H1 (cell line): Measurements from ENCODE around the gene BEST3. TPM values are rescaled to one million over a fixed set of nuclear protein-coding genes. Genes with fewer than 3 reads are reported as not detected.

Experiments
- CTCF ChIA-PET: fragments of 300-600 bp; sonication (Branson Sonifier 250); formaldehyde crosslinking; loops from one replicate; lab custom pipeline; 2021; ENCODE audit not compliant: partially characterized antibody; lab: Charles Lee
- POLR2A ChIA-PET: fragments of 300-600 bp; sonication (Branson Sonifier 250); formaldehyde crosslinking; loops from one replicate; lab custom pipeline; 2021; ENCODE audit warnings: inconsistent platforms; ENCODE audit not compliant: partially characterized antibody; lab: Charles Lee
- DNase-seq, 2 experiments: peaks; one replicate each; pipeline versions ENCODE4 v3.0.0 to v3.0.0-alpha.2; 2010 to 2022; ENCODE audit warnings: low spot score in 2 of 2, low read depth in 1 of 2, mixed read lengths in 1 of 2
- FAIRE-seq: peaks from 2 replicates; lab custom pipeline; 2011; peaks lifted over from hg19 to GRCh38; lab: Jason Lieb, UNC
- H2AFZ ChIP-seq: 2 replicates; pipeline ENCODE4 v1.8.1; 2012; ENCODE audit warnings: low read length, inconsistent platforms
- H2AK5ac ChIP-seq: 2 replicates; pipeline ENCODE4 v1.6.1; 2013; ENCODE audit warnings: low read depth, low read length
- H2BK120ac ChIP-seq: replicated peaks from 2 replicates; pipeline ENCODE3; 2013; ENCODE audit warnings: low read depth, low read length, inconsistent platforms
- H2BK12ac ChIP-seq: 2 replicates; pipeline ENCODE4 v1.6.1; 2013; ENCODE audit warnings: low read depth, low read length
- H2BK15ac ChIP-seq: 2 replicates; pipeline ENCODE4 v1.6.1; 2013; ENCODE audit warnings: low read length
- H2BK20ac ChIP-seq: 2 replicates; pipeline ENCODE4 v1.6.1; 2013; ENCODE audit warnings: low read length
- H2BK5ac ChIP-seq: 2 replicates; pipeline ENCODE4 v1.6.1; 2013; ENCODE audit warnings: low read depth, low read length
- H3K14ac ChIP-seq: 2 replicates; pipeline ENCODE4 v1.6.1; 2013; ENCODE audit warnings: inconsistent platforms; ENCODE audit not compliant: insufficient read length
- H3K18ac ChIP-seq: 2 replicates; pipeline ENCODE4 v1.6.1; 2013; ENCODE audit warnings: low read length; ENCODE audit errors: extremely low read depth
- H3K23ac ChIP-seq: 2 replicates; pipeline ENCODE4 v1.6.1; 2013; ENCODE audit warnings: inconsistent platforms; ENCODE audit not compliant: insufficient read length
- H3K23me2 ChIP-seq: 2 replicates; pipeline ENCODE4 v1.6.1; 2013; ENCODE audit warnings: low read depth, low read length
- H3K27ac ChIP-seq: 2 replicates; pipeline ENCODE4 v1.6.1; 2011; ENCODE audit warnings: low read depth, low read length, inconsistent platforms
- H3K27me3 ChIP-seq, 4 experiments: replicated peaks in 1 of 4; 1 replicate in 1 of 4; 2 replicates in 3 of 4; pipeline versions ENCODE4 v1.6.1 to v1.8.1; 2011 to 2013; ENCODE audit warnings: low read length in 3 of 4, mild to moderate bottlenecking in 3 of 4, inconsistent platforms in 2 of 4, mixed read lengths in 2 of 4, moderate library complexity in 1 of 4; ENCODE audit not compliant: control insufficient read depth in 3 of 4, insufficient read depth in 3 of 4; ENCODE audit errors: extremely low read depth in 1 of 4
- H3K36me3 ChIP-seq, 4 experiments: 2 replicates each; pipeline versions ENCODE4 v1.6.1 to v1.8.1; 2011 to 2013; ENCODE audit warnings: mild to moderate bottlenecking in 4 of 4, low read length in 3 of 4, moderate library complexity in 2 of 4, control low read depth in 1 of 4, inconsistent platforms in 1 of 4; ENCODE audit not compliant: insufficient read depth in 4 of 4, control insufficient read depth in 2 of 4
- H3K4ac ChIP-seq: replicated peaks from 2 replicates; pipeline ENCODE3; 2013; ENCODE audit warnings: low read length, low read depth, mixed read lengths, inconsistent platforms; ENCODE audit not compliant: insufficient read length
- H3K4me1 ChIP-seq, 4 experiments: replicated peaks in 1 of 4; 1 replicate in 1 of 4; 2 replicates in 3 of 4; pipeline versions ENCODE4 v1.6.1 to v1.8.1; 2011 to 2013; ENCODE audit warnings: low read length in 3 of 4, inconsistent platforms in 2 of 4, mixed read lengths in 1 of 4; ENCODE audit not compliant: insufficient read depth in 4 of 4, control insufficient read depth in 3 of 4
- H3K4me2 ChIP-seq, 2 experiments: 2 replicates each; pipeline versions ENCODE4 v1.6.1 to v1.8.1; 2011 to 2013; ENCODE audit warnings: low read depth in 2 of 2, low read length in 2 of 2, control low read depth in 1 of 2, inconsistent platforms in 1 of 2, mild to moderate bottlenecking in 1 of 2; ENCODE audit not compliant: insufficient read depth in 1 of 2
- H3K4me3 ChIP-seq, 4 experiments: fragments of 200-600, 300-600 bp in 1 of 4; sonication (generic), shearing (Covaris generic), sonication (Bioruptor Twin) in 1 of 4; 2 replicates each; pipeline versions ENCODE4 v1.5.1 to v1.8.1; 2011 to 2016; ENCODE audit warnings: low read length in 4 of 4, low read depth in 3 of 4, control low read depth in 2 of 4, inconsistent platforms in 2 of 4, mild to moderate bottlenecking in 2 of 4, mixed read lengths in 1 of 4, moderate library complexity in 1 of 4; ENCODE audit not compliant: insufficient read depth in 2 of 4; ENCODE audit errors: extremely low read depth in 1 of 4
- H3K56ac ChIP-seq: replicated peaks from 2 replicates; pipeline ENCODE3; 2013; ENCODE audit warnings: low read depth, mild to moderate bottlenecking, mixed read lengths, low read length, inconsistent platforms; ENCODE audit not compliant: insufficient read length
- H3K79me1 ChIP-seq: 2 replicates; pipeline ENCODE4 v1.6.1; 2013; ENCODE audit warnings: low read depth, low read length, control low read depth
- H3K79me2 ChIP-seq, 2 experiments: 2 replicates each; pipeline versions ENCODE4 v1.6.1 to v1.8.1; 2012 to 2013; ENCODE audit warnings: low read length in 2 of 2, mild to moderate bottlenecking in 2 of 2, inconsistent platforms in 1 of 2; ENCODE audit not compliant: insufficient read depth in 2 of 2, control insufficient read depth in 1 of 2
- H3K9ac ChIP-seq, 4 experiments: replicated peaks in 1 of 4; 1 replicate in 1 of 4; 2 replicates in 3 of 4; pipeline versions ENCODE4 v1.6.1 to v1.8.1; 2011 to 2013; ENCODE audit warnings: low read depth in 3 of 4, low read length in 3 of 4, control low read depth in 2 of 4, mild to moderate bottlenecking in 2 of 4, moderate library complexity in 2 of 4, inconsistent platforms in 1 of 4; ENCODE audit errors: extremely low read depth in 1 of 4
- H3K9me3 ChIP-seq, 2 experiments: 2 replicates each; pipeline versions ENCODE4 v1.6.1 to v1.8.1; 2012 to 2013; ENCODE audit warnings: mild to moderate bottlenecking in 2 of 2, moderate library complexity in 2 of 2, control low read depth in 1 of 2, inconsistent platforms in 1 of 2, low read depth in 1 of 2, low read length in 1 of 2, mixed read lengths in 1 of 2; ENCODE audit not compliant: insufficient read depth in 2 of 2
- H4K20me1 ChIP-seq, 2 experiments: replicated peaks in 1 of 2; 2 replicates each; pipeline versions ENCODE3 to v1.8.1; 2011 to 2013; ENCODE audit warnings: inconsistent platforms in 2 of 2, low read length in 2 of 2, mild to moderate bottlenecking in 1 of 2; ENCODE audit not compliant: insufficient read depth in 2 of 2, control insufficient read depth in 1 of 2
- H4K5ac ChIP-seq: 2 replicates; pipeline ENCODE4 v1.6.1; 2013; ENCODE audit warnings: low read length, low read depth, mixed read lengths, inconsistent platforms; ENCODE audit not compliant: insufficient read length
- H4K8ac ChIP-seq: 2 replicates; pipeline ENCODE4 v1.8.0; 2013; ENCODE audit warnings: mild to moderate bottlenecking, moderate library complexity, low read length, inconsistent platforms; ENCODE audit not compliant: insufficient read depth; ENCODE audit errors: extremely low read depth
- H4K91ac ChIP-seq: replicated peaks from 2 replicates; pipeline ENCODE3; 2013; ENCODE audit warnings: low read length, mixed read lengths, inconsistent platforms; ENCODE audit not compliant: insufficient read length
- CBX5 ChIP-seq: fragments of 300-800, 300-1000 bp; sonication (generic); IDR thresholded peaks from 2 replicates; pipeline ENCODE4 v1.7.1; 2016; ENCODE audit warnings: antibody characterized with exemption, low read length, low read depth
- CBX8 ChIP-seq: fragments of 300-800, 300-1000 bp; sonication (generic); IDR thresholded peaks from 2 replicates; pipeline ENCODE4 v1.7.1; 2016; ENCODE audit warnings: low read depth, low read length, borderline replicate concordance
- CREB1 ChIP-seq: IDR thresholded peaks from 2 replicates; pipeline ENCODE4 v1.6.1; 2012; ENCODE audit warnings: inconsistent platforms
- EP300 ChIP-seq, 2 experiments: IDR thresholded peaks; 1 replicate in 1 of 2; 2 replicates in 1 of 2; pipeline ENCODE4 v1.6.1; 2011 to 2012; ENCODE audit warnings: low read depth in 2 of 2, low read length in 2 of 2, mild to moderate bottlenecking in 2 of 2, borderline replicate concordance in 1 of 2, inconsistent platforms in 1 of 2, moderate library complexity in 1 of 2
- KDM4A ChIP-seq: IDR thresholded peaks from one replicate; pipeline ENCODE4 v1.7.1; 2012; ENCODE audit warnings: low read depth, mild to moderate bottlenecking, moderate library complexity, low read length, inconsistent platforms; ENCODE audit not compliant: severe bottlenecking
- MAFK ChIP-seq: IDR thresholded peaks from 2 replicates; pipeline ENCODE4 v1.6.1; 2012; ENCODE audit warnings: low read depth, mild to moderate bottlenecking, improper control_type of control experiment, low read length
- PHF8 ChIP-seq: fragments of 200-600 bp; sonication (generic); conservative IDR thresholded peaks from 2 replicates; pipeline ENCODE4 v1.7.1; 2012; ENCODE audit warnings: low read depth, mild to moderate bottlenecking, inconsistent platforms, low read length, moderate library complexity
- RNF2 ChIP-seq: fragments of 200-900, 300-1000 bp; sonication (generic); IDR thresholded peaks from 2 replicates; pipeline ENCODE4 v1.7.1; 2016; ENCODE audit warnings: borderline replicate concordance, low read depth, mild to moderate bottlenecking, antibody characterized with exemption, low read length; ENCODE audit not compliant: poor library complexity, severe bottlenecking; ENCODE audit errors: missing control alignments
- TAF7 ChIP-seq: optimal IDR thresholded peaks from 2 replicates; pipeline ENCODE3; 2011; ENCODE audit warnings: low read depth, mild to moderate bottlenecking, inconsistent platforms, low read length, moderate library complexity, borderline replicate concordance
- WGBS, 2 experiments: shearing (Covaris generic) in 1 of 2; methylation state at CpG; one replicate each; pipeline versions ENCODE4 v1.1.6 to v1.1.7; 2013 to 2015; ENCODE audit warnings: low lambda C conversion rate in 2 of 2, mixed read lengths in 2 of 2, inconsistent platforms in 1 of 2, low coverage in 1 of 2, missing lambda C conversion rate in 1 of 2; ENCODE audit not compliant: insufficient replicate concordance in 2 of 2, insufficient coverage in 1 of 2, insufficient read length in 1 of 2; ENCODE audit errors: extremely low coverage in 1 of 2, missing lambda C conversion rate in 1 of 2; 5-methylcytosine and 5-hydroxymethylcytosine counted together
- polyA plus RNA-seq, 7 experiments: library from polyadenylated mRNA; depleted of rRNA in 3 of 7; stranded (reverse) in 5 of 7; unstranded in 2 of 7; fragments of >200 nt in 5 of 7; fragments of 200-250 nt in 2 of 7; gene quantifications; 1 replicate in 5 of 7; 2 replicates in 1 of 7; 4 replicates in 1 of 7; pipeline versions ENCODE4 v1.2.1 to v1.2.3, GENCODE V29; 2011 to 2013; ENCODE audit warnings: missing spikeins in 2 of 7, mixed read lengths in 2 of 7
- total RNA-seq: library from RNA; stranded (reverse); fragmentation: NEBNext Ultra II Directional; extraction: Animal tissue kit (Norgen Biotek cat#: 25700); gene quantifications from 2 replicates; pipeline ENCODE4 v1.2.1, GENCODE V29; 2021
- TF ChIP-seq, protein P1 (sequence below): IDR thresholded peaks from 2 replicates; pipeline ENCODE4 v1.6.1; 2011; ENCODE audit warnings: low read depth, mild to moderate bottlenecking, low read length; ENCODE audit not compliant: insufficient read depth
- TF ChIP-seq, protein P2 (sequence below): IDR thresholded peaks from 2 replicates; pipeline ENCODE4 v1.6.1; 2012; ENCODE audit warnings: low read length, inconsistent platforms

The BEST3 gene
- total and polyA plus RNA-seq, 2 of the 8 experiments (the other 6 are each of a cell fraction or from before 2014, with no cell fraction given) = 0.17 TPM; not detected in 1

DNA sequence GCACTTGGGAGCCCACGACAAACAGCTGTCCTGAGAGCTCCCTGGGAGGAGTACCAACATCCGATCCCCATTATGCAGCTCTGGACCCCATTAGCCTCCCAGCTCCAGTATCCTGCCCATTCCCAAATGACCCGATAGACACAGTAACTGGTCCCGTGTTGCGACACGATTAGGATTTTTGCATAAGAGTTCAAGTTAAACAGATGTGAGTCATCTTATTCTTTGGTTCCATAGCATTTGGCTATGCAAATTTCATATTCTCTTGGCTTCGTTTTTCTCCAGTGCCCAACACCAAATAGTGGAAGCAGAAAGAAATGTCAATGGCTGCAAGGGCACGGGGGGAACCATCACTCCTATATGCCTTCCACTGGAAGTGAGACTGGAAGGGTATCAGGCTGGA lies 45.4 kb downstream of the BEST3 start:
- no peaks in the 10 kb centered on the region for H4K20me1 ChIP-seq
- ChIA-PET POLR2A (no interaction called here), CTCF (interaction anchor here (1.0 to 3.4 kb wide), 2 partner anchors 14 to 19 kb away, joined by 3 to 17 read pairs; no protein-coding TSS in a partner anchor)
- H3K79me2 ChIP-seq = no peaks in the 10 kb centered on the region
- H3K4me2 ChIP-seq = no peak overlapping the region
- H3K56ac ChIP-seq = no peak overlapping the region
- DNase-seq (no peak), FAIRE-seq (no peak)
- no peak overlapping the region for H3K23ac ChIP-seq
- no peak overlapping the region for H3K18ac ChIP-seq
- no peak overlapping the region for H2AK5ac ChIP-seq
- no peak overlapping the region for H2BK5ac ChIP-seq
- H3K4me1 ChIP-seq = no peaks in the 10 kb centered on the region
- H3K9ac ChIP-seq = no peak overlapping the region
- WGBS, 2 experiments = 86% methylated on average over 8 of the region's 8 CpGs; no CpG with 5 or more reads in 1 of the 2 experiments
- no peak overlapping the region for H2BK20ac ChIP-seq
- no peak overlapping the region for H2BK12ac ChIP-seq
- peaks cover 0 to 2% (median 0%) of the 10 kb centered on the region in 4 experiments; a peak in 2 of 7 replicates for H3K27me3 ChIP-seq
- no peaks in the 10 kb centered on the region for H3K9me3 ChIP-seq
- H3K23me2 ChIP-seq = no peaks in the 10 kb centered on the region
- H3K36me3 ChIP-seq = no peaks in the 10 kb centered on the region
- H3K79me1 ChIP-seq = no peaks in the 10 kb centered on the region
- no peak overlapping the region for H3K4ac ChIP-seq
- no peak overlapping the region for H2BK15ac ChIP-seq
- no peak overlapping the region for H2AFZ ChIP-seq
- no peak overlapping the region for H4K8ac ChIP-seq
- H2BK120ac ChIP-seq = no peak overlapping the region
- H4K5ac ChIP-seq = no peak overlapping the region
- no peak overlapping the region for H3K4me3 ChIP-seq
- no peak overlapping the region for H3K14ac ChIP-seq
- H3K27ac ChIP-seq = no peak overlapping the region
- H4K91ac ChIP-seq = no peak overlapping the region
- TF ChIP-seq RNF2 (no peak), PHF8 (no peak), TAF7 (no peak), CBX5 (no peak), EP300 (IDR thresholded peaks at IDR 0.05; ENCODE audit: borderline replicate concordance in 1 of 2, low read depth in 2 of 2, low read length in 2 of 2) (no peak), CREB1 (no peak), CBX8 (no peak), MAFK (no peak), KDM4A (no peak)
- TF ChIP-seq, protein P1, sequence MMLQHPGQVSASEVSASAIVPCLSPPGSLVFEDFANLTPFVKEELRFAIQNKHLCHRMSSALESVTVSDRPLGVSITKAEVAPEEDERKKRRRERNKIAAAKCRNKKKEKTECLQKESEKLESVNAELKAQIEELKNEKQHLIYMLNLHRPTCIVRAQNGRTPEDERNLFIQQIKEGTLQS = no peak
- TF ChIP-seq, protein P2, sequence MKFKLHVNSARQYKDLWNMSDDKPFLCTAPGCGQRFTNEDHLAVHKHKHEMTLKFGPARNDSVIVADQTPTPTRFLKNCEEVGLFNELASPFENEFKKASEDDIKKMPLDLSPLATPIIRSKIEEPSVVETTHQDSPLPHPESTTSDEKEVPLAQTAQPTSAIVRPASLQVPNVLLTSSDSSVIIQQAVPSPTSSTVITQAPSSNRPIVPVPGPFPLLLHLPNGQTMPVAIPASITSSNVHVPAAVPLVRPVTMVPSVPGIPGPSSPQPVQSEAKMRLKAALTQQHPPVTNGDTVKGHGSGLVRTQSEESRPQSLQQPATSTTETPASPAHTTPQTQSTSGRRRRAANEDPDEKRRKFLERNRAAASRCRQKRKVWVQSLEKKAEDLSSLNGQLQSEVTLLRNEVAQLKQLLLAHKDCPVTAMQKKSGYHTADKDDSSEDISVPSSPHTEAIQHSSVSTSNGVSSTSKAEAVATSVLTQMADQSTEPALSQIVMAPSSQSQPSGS = no peak
